Esophagus muscularis mucosa (tissue), 4 donors: ENCODE data around the gene IGHMBP2. TPM values are rescaled to one million over a fixed set of nuclear protein-coding genes. Genes with fewer than 3 reads are reported as not detected.
"Not testable (repeated sequence)": the region's sequence is repeated elsewhere in the genome, so short reads cannot be mapped to it uniquely, and the experiment has no call there.

Experiments
- DNase-seq: peaks from one replicate; pipeline ENCODE4 v3.0.0-alpha.2; 2017; ENCODE audit errors: extremely low spot score
- H3K27ac ChIP-seq, 4 donors: fragments of 200-600 bp; sonication (generic); replicated peaks in 1 of 4; 1 replicate in 3 of 4; 2 replicates in 1 of 4; pipeline ENCODE4 v1.5.1; 2016 to 2019; ENCODE audit warnings: mild to moderate bottlenecking in 1 of 4
- H3K27me3 ChIP-seq, 4 donors: fragments of 200-600 bp; sonication (generic); one replicate each; pipeline versions ENCODE4 v1.5.1 to v1.6.0; 2016 to 2019
- H3K36me3 ChIP-seq, 4 donors: fragments of 200-600 bp; sonication (generic); one replicate each; pipeline ENCODE4 v1.5.1; 2016 to 2019
- H3K4me1 ChIP-seq, 4 donors: fragments of 200-600 bp; sonication (generic); one replicate each; pipeline ENCODE4 v1.5.1; 2016 to 2019
- H3K4me3 ChIP-seq, 4 donors: fragments of 200-600 bp; sonication (generic); 1 replicate in 2 of 4; 2 replicates in 2 of 4; pipeline ENCODE4 v1.5.1; 2016 to 2019; ENCODE audit warnings: mild to moderate bottlenecking in 4 of 4, moderate library complexity in 1 of 4
- H3K9me3 ChIP-seq, 4 donors: fragments of 200-600 bp; sonication (generic); 1 replicate in 3 of 4; 2 replicates in 1 of 4; pipeline ENCODE4 v1.5.1; 2016 to 2019
- EP300 ChIP-seq: sonication (generic); formaldehyde crosslinking; IDR thresholded peaks from one replicate; pipeline ENCODE4 v1.6.1; 2017; ENCODE audit warnings: antibody characterized with exemption
- POLR2A ChIP-seq: fragments of 450-650 bp; IDR thresholded peaks from one replicate; pipeline ENCODE4 v1.6.1; 2017; ENCODE audit warnings: antibody characterized with exemption, moderate library complexity, mild to moderate bottlenecking, low read depth
- POLR2AphosphoS5 ChIP-seq, 2 donors: sonication (generic); formaldehyde crosslinking; IDR thresholded peaks; one replicate each; pipeline ENCODE4 v1.6.1; 2017; ENCODE audit warnings: antibody characterized with exemption in 2 of 2
- WGBS: methylation state at CpG from one replicate; pipeline ENCODE4 v1.1.5; 2018; 5-methylcytosine and 5-hydroxymethylcytosine counted together
- intact Hi-C: fragments of 100-400 bp; cut with DNase I; formaldehyde crosslinking; loops from one replicate; pipeline ENCODE4 v1.15.1; 2023
- total RNA-seq, 4 donors: library from RNA; depleted of rRNA; stranded (reverse); fragments of >200 nt; gene quantifications; one replicate each; pipeline versions ENCODE4 v1.1.0 to v1.2.1, GENCODE V29; 2016
- TF ChIP-seq, protein P1 (sequence below), 3 experiments: fragments of 200-600 bp in 2 of 3; fragments of 450-650 bp in 1 of 3; sonication (generic) in 2 of 3; IDR thresholded peaks; one replicate each; pipeline ENCODE4 v1.5.1; 2017 to 2019; ENCODE audit warnings: antibody characterized with exemption in 3 of 3, mild to moderate bottlenecking in 2 of 3, moderate library complexity in 1 of 3

Gene IGHMBP2
- 10 to 100 TPM; 11.6 to 30.8 (median 28.0) TPM for total RNA-seq

- TF ChIP-seq, protein P1, sequence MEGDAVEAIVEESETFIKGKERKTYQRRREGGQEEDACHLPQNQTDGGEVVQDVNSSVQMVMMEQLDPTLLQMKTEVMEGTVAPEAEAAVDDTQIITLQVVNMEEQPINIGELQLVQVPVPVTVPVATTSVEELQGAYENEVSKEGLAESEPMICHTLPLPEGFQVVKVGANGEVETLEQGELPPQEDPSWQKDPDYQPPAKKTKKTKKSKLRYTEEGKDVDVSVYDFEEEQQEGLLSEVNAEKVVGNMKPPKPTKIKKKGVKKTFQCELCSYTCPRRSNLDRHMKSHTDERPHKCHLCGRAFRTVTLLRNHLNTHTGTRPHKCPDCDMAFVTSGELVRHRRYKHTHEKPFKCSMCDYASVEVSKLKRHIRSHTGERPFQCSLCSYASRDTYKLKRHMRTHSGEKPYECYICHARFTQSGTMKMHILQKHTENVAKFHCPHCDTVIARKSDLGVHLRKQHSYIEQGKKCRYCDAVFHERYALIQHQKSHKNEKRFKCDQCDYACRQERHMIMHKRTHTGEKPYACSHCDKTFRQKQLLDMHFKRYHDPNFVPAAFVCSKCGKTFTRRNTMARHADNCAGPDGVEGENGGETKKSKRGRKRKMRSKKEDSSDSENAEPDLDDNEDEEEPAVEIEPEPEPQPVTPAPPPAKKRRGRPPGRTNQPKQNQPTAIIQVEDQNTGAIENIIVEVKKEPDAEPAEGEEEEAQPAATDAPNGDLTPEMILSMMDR (IDR thresholded peaks at IDR 0.05): peak in 1 of 3 experiments; percentile 18
- peak; percentile 45 for TF ChIP-seq POLR2A
- TF ChIP-seq EP300: no peak
- TF ChIP-seq POLR2AphosphoS5 (IDR thresholded peaks at IDR 0.05): peak; percentile 96
- peaks cover 21 to 49% (median 36%) of the 10 kb centered on the region in 4 donors for H3K36me3 ChIP-seq
- DNase-seq: no peak
- peak within 1 kb of the TSS; percentile 75 to 85 (median 78) for H3K4me3 ChIP-seq
- intact Hi-C loops: loop anchor here (2.0 kb wide), 1 partner anchor 185 kb away; no protein-coding TSS in a partner anchor
- no peaks in the 10 kb centered on the region for H3K9me3 ChIP-seq
- H3K4me1 ChIP-seq: peaks cover 26 to 39% (median 33%) of the 10 kb centered on the region in 4 donors
- peak within 1 kb of the TSS; percentile 85 to 90 (median 90) for H3K27ac ChIP-seq
- no peaks in the 10 kb centered on the region for H3K27me3 ChIP-seq
- WGBS: under 1% methylated on average over 33 of the region's 78 CpGs
Observed at GRCh38 chr11:68903288-68904247, at the start of gene IGHMBP2, which contains the start of gene MRPL21. IGHMBP2 (plus strand) TSS chr11:68903891; CDS start chr11:68903953, 62 bp downstream. MRPL21 (minus strand) TSS chr11:68903832; CDS start chr11:68903810, 22 bp downstream.

GRCh38 chr11:68854273-68854958 is 49.3 kb upstream of the IGHMBP2 start:
- no peaks in the 10 kb centered on the region for H3K9me3 ChIP-seq
- peaks cover 19 to 46% (median 41%) of the 10 kb centered on the region in 4 donors for H3K4me1 ChIP-seq
- no peak overlapping the region for H3K27ac ChIP-seq
- intact Hi-C loops: no loop called here
- H3K4me3 ChIP-seq: peak overlapping the region; percentile 52 to 67 (median 54)
- peaks cover 0 to 11% (median 3%) of the 10 kb centered on the region in 4 donors for H3K27me3 ChIP-seq
- no peak for DNase-seq
- 17% methylated on average over 41 of the region's 42 CpGs for WGBS
- no peaks in the 10 kb centered on the region for H3K36me3 ChIP-seq
- TF ChIP-seq, protein P1 (IDR thresholded peaks at IDR 0.05): no peak
- TF ChIP-seq POLR2A (no peak), EP300 (no peak), POLR2AphosphoS5 (IDR thresholded peaks at IDR 0.05) (no peak)

DNA sequence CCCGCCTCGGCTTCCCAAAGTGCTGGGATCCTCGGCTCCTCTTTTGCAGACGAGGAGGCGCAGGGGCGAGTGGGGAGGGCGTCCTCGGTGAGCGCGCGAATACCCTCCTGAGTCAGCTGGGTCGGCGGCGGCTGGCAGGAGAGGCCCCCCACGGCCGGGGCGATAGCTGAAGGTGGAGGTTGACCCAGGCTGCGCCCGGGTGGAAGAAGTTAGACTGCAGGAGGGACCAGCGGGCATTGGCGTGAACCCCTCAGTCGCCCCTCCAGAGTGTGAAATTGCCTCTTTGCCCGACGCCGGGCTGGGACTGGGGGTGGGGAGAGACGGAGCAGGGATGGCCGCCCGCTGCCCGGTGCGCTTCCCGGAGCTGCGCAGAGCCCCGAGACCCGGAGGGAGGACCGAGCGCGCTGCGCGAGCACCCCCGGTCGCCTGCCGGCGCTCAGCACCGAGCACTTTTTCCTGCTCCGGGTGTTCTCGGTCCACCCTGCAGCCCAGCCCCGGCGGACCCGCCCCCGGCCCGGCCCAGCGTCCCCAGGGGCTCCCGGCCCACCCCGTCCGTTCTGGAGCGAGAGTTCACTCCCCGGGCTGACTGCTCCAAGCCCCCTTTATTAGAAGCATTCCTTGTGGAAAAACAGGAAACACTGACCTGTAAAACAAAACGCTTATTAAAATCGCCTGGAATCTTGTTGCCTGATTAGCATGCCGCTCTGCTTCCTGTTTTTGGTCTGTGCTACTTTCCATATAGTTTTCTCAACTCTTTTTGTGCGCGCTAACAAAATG is 48.3 kb upstream of the IGHMBP2 start:
- H3K4me3 ChIP-seq: peak overlapping the region; percentile 52 to 67 (median 54)
- no peak for DNase-seq
- WGBS: 18% methylated on average over 21 of the region's 62 CpGs
- no peaks in the 10 kb centered on the region for H3K36me3 ChIP-seq
- peaks cover 19 to 46% (median 41%) of the 10 kb centered on the region in 4 donors for H3K4me1 ChIP-seq
- H3K27ac ChIP-seq: peak overlapping the region; percentile 47 to 74 (median 72)
- peaks cover 0 to 11% (median 3%) of the 10 kb centered on the region in 4 donors for H3K27me3 ChIP-seq
- intact Hi-C loops: no loop called here
- H3K9me3 ChIP-seq: no peaks in the 10 kb centered on the region
- no peak for TF ChIP-seq POLR2A
- TF ChIP-seq, protein P1 (IDR thresholded peaks at IDR 0.05): peak in 1 of 3 experiments; percentile 47

GRCh38 chr11:68856425-68857030 is 47.2 kb upstream of the IGHMBP2 start:
- intact Hi-C loops, DNase-seq, H3K36me3 ChIP-seq: not testable (repeated sequence)

More at GRCh38 chr11:68856425-68857030, 47.2 kb upstream of the IGHMBP2 start:
- peaks cover 19 to 46% (median 41%) of the 10 kb centered on the region in 4 donors for H3K4me1 ChIP-seq
- H3K27me3 ChIP-seq: peaks cover 0 to 11% (median 3%) of the 10 kb centered on the region in 4 donors
- H3K9me3 ChIP-seq, H3K4me3 ChIP-seq: not testable (repeated sequence)
- 89% methylated on average over 20 of the region's 21 CpGs for WGBS
- peak overlapping the region; percentile 47 to 74 (median 62) for H3K27ac ChIP-seq
